Common myeloid progenitor, CD34-positive (primary cell): ENCODE measurements around the gene ACTA1.

Experiments
- CTCF ChIA-PET: fragments of 350-600 bp; sonication (Branson Sonifier 250); formaldehyde crosslinking; loops from one replicate; lab custom pipeline; 2021; ENCODE audit warnings: antibody characterized with exemption; lab: Charles Lee
- POLR2A ChIA-PET: fragments of 350-600 bp; sonication (Branson Sonifier 250); formaldehyde crosslinking; loops from one replicate; lab custom pipeline; 2021; ENCODE audit warnings: antibody characterized with exemption; lab: Charles Lee
- DNase-seq, 3 donors: peaks; one replicate each; pipeline versions ENCODE4 v3.0.0 to v3.0.0-alpha.2; 2013
- H3K27ac ChIP-seq, 2 experiments: 1 replicate in 1 of 2; 2 replicates in 1 of 2; pipeline ENCODE4 v1.7.0; 2013; ENCODE audit warnings: inconsistent platforms in 2 of 2, low read length in 2 of 2, mild to moderate bottlenecking in 2 of 2, low read depth in 1 of 2, moderate library complexity in 1 of 2; ENCODE audit not compliant: severe bottlenecking in 2 of 2, insufficient read depth in 1 of 2, poor library complexity in 1 of 2
- H3K27me3 ChIP-seq, 5 experiments: replicated peaks in 2 of 5; 1 replicate in 3 of 5; 2 replicates in 2 of 5; pipeline versions ENCODE4 v1.6.1 to v1.7.0; 2013; ENCODE audit warnings: low read length in 4 of 5, mild to moderate bottlenecking in 2 of 5, moderate library complexity in 2 of 5, inconsistent platforms in 1 of 5; ENCODE audit not compliant: insufficient read depth in 5 of 5, control insufficient read depth in 4 of 5
- H3K36me3 ChIP-seq, 4 experiments: 1 replicate in 2 of 4; 2 replicates in 2 of 4; pipeline versions ENCODE4 v1.6.1 to v1.7.0; 2013; ENCODE audit warnings: low read length in 3 of 4, control low read depth in 1 of 4, mild to moderate bottlenecking in 1 of 4; ENCODE audit not compliant: control insufficient read depth in 4 of 4, insufficient read depth in 4 of 4
- H3K4me1 ChIP-seq, 4 experiments: 1 replicate in 3 of 4; 2 replicates in 1 of 4; pipeline versions ENCODE4 v1.6.1 to v1.7.1; 2013; ENCODE audit warnings: low read length in 3 of 4, mild to moderate bottlenecking in 3 of 4, control low read depth in 1 of 4, inconsistent platforms in 1 of 4, moderate library complexity in 1 of 4; ENCODE audit not compliant: control insufficient read depth in 4 of 4, insufficient read depth in 4 of 4; ENCODE audit errors: control extremely low read depth in 1 of 4
- H3K4me3 ChIP-seq, 7 experiments: 1 replicate in 4 of 7; 2 replicates in 3 of 7; pipeline versions ENCODE4 v1.5.1 to v1.7.0; 2013; ENCODE audit warnings: mild to moderate bottlenecking in 7 of 7, low read length in 6 of 7, moderate library complexity in 6 of 7, inconsistent platforms in 2 of 7, low read depth in 2 of 7, control low read depth in 1 of 7; ENCODE audit not compliant: insufficient read depth in 4 of 7, control insufficient read depth in 1 of 7; ENCODE audit errors: extremely low read depth in 1 of 7
- H3K9me3 ChIP-seq, 5 experiments: 1 replicate in 4 of 5; 2 replicates in 1 of 5; pipeline versions ENCODE4 v1.6.1 to v1.7.1; 2013; ENCODE audit warnings: low read length in 4 of 5, mild to moderate bottlenecking in 2 of 5, inconsistent platforms in 1 of 5, low read depth in 1 of 5, moderate library complexity in 1 of 5; ENCODE audit not compliant: control insufficient read depth in 4 of 5, insufficient read depth in 2 of 5; ENCODE audit errors: control extremely low read depth in 1 of 5
- WGBS: methylation state at CpG from one replicate; pipeline ENCODE4 v1.1.5; 2013; ENCODE audit not compliant: insufficient coverage; 5-methylcytosine and 5-hydroxymethylcytosine counted together

The ACTA1 gene

DNA sequence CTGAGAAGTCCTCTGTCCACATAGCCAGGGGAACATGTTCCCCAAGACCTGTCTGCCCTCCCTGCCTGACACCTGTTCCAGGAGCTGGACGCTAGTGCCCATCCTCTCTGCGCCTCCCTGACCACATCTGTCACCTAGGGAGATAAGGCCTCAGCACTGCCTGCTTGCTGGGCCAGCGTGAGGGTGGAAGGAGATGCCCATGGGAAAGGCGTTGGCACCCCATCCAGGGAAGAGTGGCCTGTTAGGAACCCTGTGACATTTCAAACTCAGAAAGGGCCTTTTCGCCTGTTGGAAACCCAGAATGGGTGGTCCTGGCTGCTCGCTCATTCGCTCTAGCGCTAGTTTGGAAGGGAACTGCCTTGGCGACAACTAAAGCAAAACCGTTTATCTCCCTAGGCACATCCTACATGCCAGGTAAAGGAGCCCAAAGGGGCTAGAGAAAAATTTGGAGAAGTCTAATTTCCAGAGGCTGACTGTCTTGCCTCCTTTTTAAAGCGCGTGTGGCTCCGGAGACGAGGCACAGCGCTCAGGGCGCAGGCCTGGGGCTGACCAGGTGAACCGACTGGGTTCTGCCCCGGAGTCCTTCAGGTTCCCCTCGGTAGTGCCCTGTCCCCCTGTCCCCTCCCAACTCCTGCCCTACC is 410 bp downstream of the ACTA1 start:
- 16% methylated on average over 15 of the region's 19 CpGs for WGBS
- no peaks in the 10 kb centered on the region for H3K36me3 ChIP-seq
- peak in 1 of 3 donors; percentile 15 for DNase-seq
- peaks cover 0 to 23% (median 12%) of the 10 kb centered on the region in 4 experiments for H3K4me1 ChIP-seq
- H3K27me3 ChIP-seq, result peaks cover 3 to 86% (median 51%) of the 10 kb centered on the region in 5 experiments
- ChIA-PET CTCF (no interaction called here), POLR2A (no interaction called here)
- no peak overlapping the region for H3K4me3 ChIP-seq
- H3K27ac ChIP-seq, result no peak overlapping the region
- H3K9me3 ChIP-seq, result no peaks in the 10 kb centered on the region

DNA sequence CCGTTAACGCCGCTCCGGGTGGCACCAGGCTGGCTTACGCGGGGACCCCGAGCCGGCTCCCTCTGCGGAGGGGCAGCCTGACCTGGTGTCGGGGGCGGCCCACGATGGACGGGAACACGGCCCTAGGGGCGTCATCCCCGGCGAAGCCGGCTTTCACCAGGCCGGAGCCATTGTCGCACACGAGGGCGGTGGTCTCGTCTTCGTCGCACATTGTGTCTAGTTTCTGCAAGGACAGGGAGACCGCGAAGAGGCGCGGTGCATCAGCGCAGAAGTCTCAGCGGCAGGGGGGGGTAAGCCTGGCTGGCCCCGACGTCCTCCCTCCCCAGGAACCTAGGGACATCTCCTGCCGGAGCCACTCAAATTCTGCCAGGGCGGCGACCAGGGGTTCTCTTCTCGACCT is 989 bp downstream of the ACTA1 start:
- POLR2A ChIA-PET, result no interaction called here
- Histone ChIP-seq H3K36me3 (no peaks in the 10 kb centered on the region), H3K9me3 (no peaks in the 10 kb centered on the region), H3K4me3 (no peak overlapping the region), H3K27ac (no peak overlapping the region), H3K4me1 (peaks cover 0 to 23% (median 12%) of the 10 kb centered on the region in 4 experiments), H3K27me3 (peaks cover 4 to 90% (median 54%) of the 10 kb centered on the region in 5 experiments)
- WGBS, result 11% methylated on average over 35 of the region's 37 CpGs
- no peak for DNase-seq
- CTCF ChIA-PET, result no interaction called here

DNA sequence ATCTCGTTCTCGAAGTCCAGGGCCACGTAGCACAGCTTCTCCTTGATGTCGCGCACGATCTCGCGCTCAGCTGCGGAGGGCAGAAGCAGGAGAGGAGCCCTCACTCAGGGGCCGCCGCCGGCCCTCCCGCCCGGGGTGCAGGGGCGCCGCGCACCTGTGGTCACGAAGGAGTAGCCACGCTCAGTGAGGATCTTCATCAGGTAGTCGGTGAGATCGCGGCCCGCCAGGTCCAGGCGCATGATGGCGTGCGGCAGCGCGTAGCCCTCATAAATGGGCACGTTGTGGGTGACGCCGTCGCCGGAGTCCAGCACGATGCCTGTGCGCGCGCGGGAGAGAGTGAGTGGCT is 1.8 kb downstream of the ACTA1 start:
- H3K4me3 ChIP-seq, result peak overlapping the region in 2 of 7 experiments; percentile 24 to 28
- no peak overlapping the region for H3K27ac ChIP-seq
- ChIA-PET POLR2A (no interaction called here), CTCF (no interaction called here)
- DNase-seq, result no peak
- H3K36me3 ChIP-seq, result no peaks in the 10 kb centered on the region
- WGBS, result 2% methylated on average over 22 of the region's 38 CpGs
- H3K9me3 ChIP-seq, result no peaks in the 10 kb centered on the region
- peaks cover 0 to 23% (median 12%) of the 10 kb centered on the region in 4 experiments for H3K4me1 ChIP-seq
- peaks cover 4 to 96% (median 56%) of the 10 kb centered on the region in 5 experiments for H3K27me3 ChIP-seq

DNA sequence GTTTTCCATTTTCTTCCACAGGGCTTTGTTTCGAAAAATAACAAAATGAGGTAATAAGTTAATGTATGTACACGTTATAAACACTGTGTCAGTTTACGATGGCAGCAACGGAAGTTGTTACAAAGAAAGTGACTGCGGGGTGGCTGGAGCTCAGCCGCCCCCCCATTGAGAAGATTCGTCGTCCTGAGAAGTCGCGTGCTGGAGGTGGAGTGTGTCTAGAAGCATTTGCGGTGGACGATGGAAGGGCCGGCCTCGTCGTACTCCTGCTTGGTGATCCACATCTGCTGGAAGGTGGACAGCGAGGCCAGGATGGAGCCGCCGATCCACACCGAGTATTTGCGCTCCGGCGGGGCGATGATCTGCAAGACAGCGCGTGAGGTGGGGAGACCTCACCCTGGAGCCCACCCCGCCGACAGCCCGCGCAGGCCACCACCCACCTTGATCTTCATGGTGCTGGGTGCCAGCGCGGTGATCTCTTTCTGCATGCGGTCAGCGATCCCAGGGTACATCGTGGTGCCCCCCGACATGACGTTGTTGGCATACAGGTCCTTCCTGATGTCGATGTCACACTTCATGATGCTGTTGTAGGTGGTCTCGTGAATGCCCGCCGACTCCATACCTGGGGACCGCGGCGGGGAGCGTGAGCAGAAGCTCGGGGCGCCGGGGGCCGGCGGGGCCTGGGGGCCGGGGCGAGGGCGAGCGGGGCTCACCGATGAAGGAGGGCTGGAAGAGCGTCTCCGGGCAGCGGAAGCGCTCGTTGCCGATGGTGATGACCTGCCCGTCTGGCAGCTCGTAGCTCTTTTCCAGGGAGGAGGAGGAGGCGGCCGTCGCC is 2.4 kb downstream of the ACTA1 start:
- peaks cover 4 to 97% (median 54%) of the 10 kb centered on the region in 5 experiments for H3K27me3 ChIP-seq
- H3K9me3 ChIP-seq, result no peaks in the 10 kb centered on the region
- no peaks in the 10 kb centered on the region for H3K36me3 ChIP-seq
- 7% methylated on average over 40 of the region's 65 CpGs for WGBS
- peak overlapping the region in 3 of 7 experiments; percentile 13 to 28 (median 24) for H3K4me3 ChIP-seq
- H3K4me1 ChIP-seq, result peaks cover 0 to 23% (median 12%) of the 10 kb centered on the region in 4 experiments
- peak in 2 of 3 donors; percentile 33 to 51 for DNase-seq
- POLR2A ChIA-PET, result no interaction called here
- CTCF ChIA-PET, result interaction anchor here (1.5 kb wide), 1 partner anchor 10 kb away, joined by 3 read pairs; no protein-coding TSS in a partner anchor
- no peak overlapping the region for H3K27ac ChIP-seq

DNA sequence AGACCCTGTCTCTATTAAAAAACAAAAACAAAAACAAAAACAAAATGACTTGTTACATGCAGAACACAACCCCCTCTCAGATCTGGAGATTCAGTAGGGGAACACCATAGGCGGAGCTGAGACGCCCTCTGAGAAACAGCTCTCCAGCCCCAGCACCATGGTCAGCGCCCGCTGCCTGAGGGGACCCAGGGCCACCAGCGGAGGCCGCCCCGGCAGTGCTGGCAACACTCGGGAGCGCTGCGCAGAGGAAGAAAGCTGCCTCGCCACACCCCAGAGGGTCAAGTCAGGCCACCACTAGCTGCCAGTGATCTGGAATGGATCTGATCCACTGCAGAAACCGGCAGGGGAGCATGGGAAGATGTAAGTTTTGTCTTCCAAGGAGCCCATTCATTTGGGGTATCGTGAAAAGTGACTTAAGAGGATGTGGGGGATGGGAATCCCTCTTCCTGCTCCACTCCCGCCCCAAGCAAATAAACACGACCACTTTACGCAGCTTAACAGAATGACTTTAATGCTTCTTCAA is 3.1 kb downstream of the ACTA1 start:
- Histone ChIP-seq H3K27me3 (peaks cover 4 to 97% (median 48%) of the 10 kb centered on the region in 5 experiments), H3K4me3 (peak overlapping the region in 3 of 7 experiments; percentile 13 to 26 (median 23)), H3K36me3 (no peaks in the 10 kb centered on the region), H3K9me3 (no peaks in the 10 kb centered on the region), H3K4me1 (peaks cover 0 to 23% (median 12%) of the 10 kb centered on the region in 4 experiments), H3K27ac (no peak overlapping the region)
- DNase-seq, result peak; percentile 51 to 77 (median 76)
- ChIA-PET CTCF (interaction anchor here (0.8 to 1.5 kb wide), 4 partner anchors 9 to 33 kb away, joined by 3 to 4 read pairs (median 4); no protein-coding TSS in a partner anchor), POLR2A (no interaction called here)
- 0% methylated on average over 4 of the region's 16 CpGs for WGBS

GRCh38 chr1:229428256-229428655 is 5.6 kb downstream of the ACTA1 start:
- H3K36me3 ChIP-seq, result no peaks in the 10 kb centered on the region
- H3K27ac ChIP-seq, result no peak overlapping the region
- CTCF ChIA-PET, result no interaction called here
- 89% methylated on average over 3 of the region's 3 CpGs for WGBS
- DNase-seq, result no peak
- no peak overlapping the region for H3K4me3 ChIP-seq
- peaks cover 0 to 11% (median 2%) of the 10 kb centered on the region in 5 experiments for H3K9me3 ChIP-seq
- H3K4me1 ChIP-seq, result peaks cover 0 to 19% (median 11%) of the 10 kb centered on the region in 4 experiments
- H3K27me3 ChIP-seq, result peaks cover 7 to 82% (median 28%) of the 10 kb centered on the region in 5 experiments
- POLR2A ChIA-PET, result no interaction called here
